Measurements from ENCODE around the gene SCN2A.

SCN2A gene

DNA sequence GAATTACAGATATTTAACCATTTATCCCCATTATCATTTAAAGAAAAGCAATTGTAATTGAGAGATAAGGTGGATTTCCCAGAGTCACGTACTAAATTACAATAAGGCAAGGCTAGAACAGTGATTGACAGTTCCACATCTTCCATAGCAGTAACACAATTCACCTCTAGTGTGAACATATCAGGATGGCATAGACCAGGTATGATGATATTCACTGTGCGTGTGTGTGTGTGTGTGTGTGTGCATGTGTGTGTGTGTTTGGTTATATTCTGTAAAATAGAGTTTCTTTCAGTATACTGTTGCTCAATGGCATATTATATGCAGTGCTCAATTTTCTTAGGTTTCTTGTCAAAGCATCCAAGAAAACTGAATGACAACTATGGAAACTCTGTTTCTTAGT lies 1.7 kb downstream of the SCN2A start:
- H4K20me1 ChIP-seq (ENCODE audit: low read depth, low read length), result 0 out of 2 replicates have a peak, but pooled peaks cover 5% of the 10 kb centered on the region
- H3K27me3 ChIP-seq (ENCODE audit: low read length), result no peaks in the 10 kb centered on the region
- no peaks in the 10 kb centered on the region for H3K9me3 ChIP-seq (ENCODE audit: insufficient read depth, low read length)
- no peak overlapping the region for H3K4me2 ChIP-seq (ENCODE audit: low read depth, low read length, poor library complexity, severe bottlenecking)
- no peaks in the 10 kb centered on the region for H3F3A ChIP-seq (ENCODE audit: insufficient read depth)
- TF ChIP-seq EZH2phosphoT487 (conservative IDR thresholded peaks at IDR 0.05; ENCODE audit: low read length), result no peak
- TF ChIP-seq, protein P1, sequence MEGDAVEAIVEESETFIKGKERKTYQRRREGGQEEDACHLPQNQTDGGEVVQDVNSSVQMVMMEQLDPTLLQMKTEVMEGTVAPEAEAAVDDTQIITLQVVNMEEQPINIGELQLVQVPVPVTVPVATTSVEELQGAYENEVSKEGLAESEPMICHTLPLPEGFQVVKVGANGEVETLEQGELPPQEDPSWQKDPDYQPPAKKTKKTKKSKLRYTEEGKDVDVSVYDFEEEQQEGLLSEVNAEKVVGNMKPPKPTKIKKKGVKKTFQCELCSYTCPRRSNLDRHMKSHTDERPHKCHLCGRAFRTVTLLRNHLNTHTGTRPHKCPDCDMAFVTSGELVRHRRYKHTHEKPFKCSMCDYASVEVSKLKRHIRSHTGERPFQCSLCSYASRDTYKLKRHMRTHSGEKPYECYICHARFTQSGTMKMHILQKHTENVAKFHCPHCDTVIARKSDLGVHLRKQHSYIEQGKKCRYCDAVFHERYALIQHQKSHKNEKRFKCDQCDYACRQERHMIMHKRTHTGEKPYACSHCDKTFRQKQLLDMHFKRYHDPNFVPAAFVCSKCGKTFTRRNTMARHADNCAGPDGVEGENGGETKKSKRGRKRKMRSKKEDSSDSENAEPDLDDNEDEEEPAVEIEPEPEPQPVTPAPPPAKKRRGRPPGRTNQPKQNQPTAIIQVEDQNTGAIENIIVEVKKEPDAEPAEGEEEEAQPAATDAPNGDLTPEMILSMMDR (IDR thresholded peaks at IDR 0.05; ENCODE audit: insufficient read depth, low read length, poor library complexity, severe bottlenecking), result no peak
- H3K9me2 ChIP-seq (replicated peaks; ENCODE audit: insufficient read depth, low read length), result no peaks in the 10 kb centered on the region
- no peaks in the 10 kb centered on the region for H3K79me2 ChIP-seq (ENCODE audit: insufficient read depth, low read length)
- H3K36me3 ChIP-seq (ENCODE audit: low read length), result no peaks in the 10 kb centered on the region
- no peak overlapping the region for H2AFZ ChIP-seq (ENCODE audit: low read depth, low read length, severe bottlenecking)
- H3K9ac ChIP-seq (ENCODE audit: low read length), result no peak overlapping the region
- no peak overlapping the region for H3K4me3 ChIP-seq (ENCODE audit: insufficient read depth, low read length, poor library complexity, severe bottlenecking)
- no peak overlapping the region for H3K27ac ChIP-seq (ENCODE audit: low read depth, low read length)

GRCh38 chr2:165245081-165245793 lies 6.0 kb downstream of the SCN2A start:
- Histone ChIP-seq H3K27ac (ENCODE audit: low read depth, low read length) (no peak overlapping the region), H3K9me3 (ENCODE audit: insufficient read depth, low read length) (no peaks in the 10 kb centered on the region), H3K27me3 (ENCODE audit: low read length) (no peaks in the 10 kb centered on the region), H3K9ac (ENCODE audit: low read length) (no peak overlapping the region), H3K36me3 (ENCODE audit: low read length) (no peaks in the 10 kb centered on the region), H3K4me3 (ENCODE audit: insufficient read depth, low read length, poor library complexity, severe bottlenecking) (no peak overlapping the region), H3K4me2 (ENCODE audit: low read depth, low read length, poor library complexity, severe bottlenecking) (no peak overlapping the region), H4K20me1 (ENCODE audit: low read depth, low read length) (no peaks in the 10 kb centered on the region), H2AFZ (ENCODE audit: low read depth, low read length, severe bottlenecking) (no peak overlapping the region), H3F3A (ENCODE audit: insufficient read depth) (no peaks in the 10 kb centered on the region), H3K9me2 (replicated peaks; ENCODE audit: insufficient read depth, low read length) (no peaks in the 10 kb centered on the region), H3K79me2 (ENCODE audit: insufficient read depth, low read length) (no peaks in the 10 kb centered on the region)
- no peak for TF ChIP-seq EZH2phosphoT487 (conservative IDR thresholded peaks at IDR 0.05; ENCODE audit: low read length)
- TF ChIP-seq, protein P1 (IDR thresholded peaks at IDR 0.05; ENCODE audit: insufficient read depth, low read length, poor library complexity, severe bottlenecking), result no peak

- no peak overlapping the region for H3K27ac ChIP-seq (ENCODE audit: low read depth, low read length)
- H3K79me2 ChIP-seq (ENCODE audit: insufficient read depth, low read length), result no peaks in the 10 kb centered on the region
- no peaks in the 10 kb centered on the region for H4K20me1 ChIP-seq (ENCODE audit: low read depth, low read length)
- no peaks in the 10 kb centered on the region for H3K9me2 ChIP-seq (replicated peaks; ENCODE audit: insufficient read depth, low read length)
- H2AFZ ChIP-seq (ENCODE audit: low read depth, low read length, severe bottlenecking), result no peak overlapping the region
- H3K36me3 ChIP-seq (ENCODE audit: low read length), result no peaks in the 10 kb centered on the region
- H3K4me2 ChIP-seq (ENCODE audit: low read depth, low read length, poor library complexity, severe bottlenecking), result no peak overlapping the region
- no peaks in the 10 kb centered on the region for H3F3A ChIP-seq (ENCODE audit: insufficient read depth)
- no peak overlapping the region for H3K4me3 ChIP-seq (ENCODE audit: insufficient read depth, low read length, poor library complexity, severe bottlenecking)
- no peaks in the 10 kb centered on the region for H3K9me3 ChIP-seq (ENCODE audit: insufficient read depth, low read length)
- no peaks in the 10 kb centered on the region for H3K27me3 ChIP-seq (ENCODE audit: low read length)
- TF ChIP-seq EZH2phosphoT487 (conservative IDR thresholded peaks at IDR 0.05; ENCODE audit: low read length), result no peak
- TF ChIP-seq, protein P1 (IDR thresholded peaks at IDR 0.05; ENCODE audit: insufficient read depth, low read length, poor library complexity, severe bottlenecking), result no peak
- H3K9ac ChIP-seq (ENCODE audit: low read length), result no peak overlapping the region
These were observed 9.0 kb downstream of the SCN2A start for GRCh38 chr2:165248238-165248637.

Data from SU-DHL-6 (cell line).